Activated CD8-positive, alpha-beta T cell treated with anti-CD3 and anti-CD28 coated beads for 36 hours (primary cell): ENCODE measurements around the gene PAGE2. TPM values are rescaled to one million over a fixed set of nuclear protein-coding genes. Genes with fewer than 3 reads are reported as not detected.
"Not testable (repeated sequence)": the region's sequence is repeated elsewhere in the genome, so short reads cannot be mapped to it uniquely, and the experiment has no call there.

ENCODE experiments used
- ATAC-seq: fragments of 200-7000 bp; cut with Tn5 transposase; one replicate; pipeline ENCODE4 v1.10.0; 2021; ENCODE audit warnings: mild to moderate bottlenecking, moderate library complexity
- CTCF ChIA-PET: fragments of 350-600 bp; sonication (Branson Sonifier 250); formaldehyde crosslinking; loops from one replicate; lab custom pipeline; 2021; ENCODE audit warnings: antibody characterized with exemption; lab: Charles Lee
- POLR2A ChIA-PET: fragments of 350-600 bp; sonication (Branson Sonifier 250); formaldehyde crosslinking; loops from one replicate; lab custom pipeline; 2021; ENCODE audit warnings: antibody characterized with exemption; lab: Charles Lee
- DNase-seq: peaks from one replicate; pipeline ENCODE4 v3.0.0-alpha.2; 2020
- H3K27ac Mint-ChIP-seq: one replicate; pipeline ENCODE4 v1.8.0; 2021; ENCODE audit warnings: mild to moderate bottlenecking, mixed read lengths
- H3K27me3 Mint-ChIP-seq: one replicate; pipeline ENCODE4 v1.8.0; 2021; ENCODE audit warnings: mixed read lengths
- H3K36me3 Mint-ChIP-seq: one replicate; pipeline ENCODE4 v1.8.0; 2021; ENCODE audit warnings: low read depth, mixed read lengths
- H3K4me1 Mint-ChIP-seq: one replicate; pipeline ENCODE4 v1.8.0; 2021; ENCODE audit warnings: low read depth, mixed read lengths
- H3K4me3 Mint-ChIP-seq: one replicate; pipeline ENCODE4 v1.8.0; 2021; ENCODE audit warnings: mild to moderate bottlenecking, moderate library complexity, mixed read lengths
- H3K9me3 Mint-ChIP-seq: one replicate; pipeline ENCODE4 v1.8.0; 2021; ENCODE audit warnings: mixed read lengths
- CTCF ChIP-seq: fragments of 200-600 bp; IDR thresholded peaks from one replicate; pipeline ENCODE4 v1.8.0; 2022; ENCODE audit warnings: antibody characterized with exemption, mild to moderate bottlenecking
- intact Hi-C: fragments of 100-400 bp; cut with micrococcal nuclease; formaldehyde crosslinking; loops from one replicate; pipeline ENCODE4 v1.10.0; 2022
- total RNA-seq, 2 experiments: library from RNA; stranded (reverse); gene quantifications; one replicate each; pipeline ENCODE4 v1.2.3, GENCODE V29; 2021

PAGE2 gene, protein sequence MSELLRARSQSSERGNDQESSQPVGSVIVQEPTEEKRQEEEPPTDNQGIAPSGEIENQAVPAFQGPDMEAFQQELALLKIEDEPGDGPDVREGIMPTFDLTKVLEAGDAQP
- total RNA-seq = not detected

- TF ChIP-seq CTCF = no peak
- no peak within 1 kb of the TSS for H3K27ac Mint-ChIP-seq
- ChIA-PET CTCF (no interaction called here), POLR2A (no interaction called here)
- H3K36me3 Mint-ChIP-seq = no peaks in the 10 kb centered on the region
- H3K4me1 Mint-ChIP-seq = no peaks in the 10 kb centered on the region
- no peak within 1 kb of the TSS for H3K4me3 Mint-ChIP-seq
- DNase-seq = no peak
- no peaks in the 10 kb centered on the region for H3K9me3 Mint-ChIP-seq
- H3K27me3 Mint-ChIP-seq = no peaks in the 10 kb centered on the region
- no peak for ATAC-seq
- intact Hi-C loops = no loop called here
Measured at GRCh38 chrX:55088795-55089489, at the start of gene PAGE2. Gene PAGE2 (plus strand): TSS chrX:55089018. CDS start chrX:55090021, 1,003 bp downstream.

DNA sequence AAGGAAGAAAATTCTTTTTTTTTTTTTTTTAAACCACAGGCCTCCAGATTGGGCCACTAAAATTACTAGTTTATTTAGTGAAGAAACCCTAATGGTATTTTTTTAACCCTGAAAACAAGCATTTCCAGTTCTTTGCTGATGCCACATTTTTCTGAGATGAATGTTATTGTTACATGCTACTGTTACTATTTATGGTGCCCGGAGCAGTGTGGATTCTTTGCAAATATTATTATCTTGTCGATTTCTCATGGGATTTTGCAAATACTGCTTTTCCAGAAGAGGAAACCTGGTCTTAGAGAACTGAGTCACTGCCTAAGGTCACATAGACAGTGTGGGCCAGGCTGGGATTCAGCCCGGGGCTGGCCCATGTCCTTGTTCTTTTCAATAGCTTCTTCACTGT, 49.3 kb upstream of the PAGE2 start:
- intact Hi-C loops = no loop called here
- CTCF ChIA-PET = no interaction called here
- H3K27me3 Mint-ChIP-seq = no peaks in the 10 kb centered on the region
- no peak overlapping the region for H3K27ac Mint-ChIP-seq
- no peak overlapping the region for H3K4me3 Mint-ChIP-seq
- DNase-seq (no peak), ATAC-seq (no peak)
- H3K9me3 Mint-ChIP-seq = no peaks in the 10 kb centered on the region
- no peaks in the 10 kb centered on the region for H3K36me3 Mint-ChIP-seq
- no peaks in the 10 kb centered on the region for H3K4me1 Mint-ChIP-seq
- no peak for TF ChIP-seq CTCF
- POLR2A ChIA-PET = no interaction called here

DNA sequence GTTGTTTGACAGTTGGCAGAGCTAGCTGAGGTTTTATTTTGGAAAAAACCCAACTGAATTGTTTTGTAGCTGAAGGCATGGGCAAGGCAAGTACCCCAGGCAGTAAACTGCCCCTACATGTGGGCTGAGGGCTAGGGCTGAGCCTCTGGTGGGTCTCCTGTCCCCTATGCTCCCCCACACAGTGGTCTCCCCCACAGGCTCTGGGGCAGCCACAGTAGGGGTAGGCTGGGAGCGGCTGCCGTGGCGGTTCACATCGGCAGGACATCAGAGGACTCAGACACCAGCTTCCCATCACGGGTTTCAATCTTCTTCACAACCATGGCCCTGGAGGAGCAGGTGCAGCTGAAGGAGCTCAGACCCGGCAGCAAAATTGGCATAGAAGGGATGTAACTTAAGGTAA, 47.3 kb upstream of the PAGE2 start:
- ChIA-PET CTCF (no interaction called here), POLR2A (no interaction called here)
- ATAC-seq = no peak
- no peak for TF ChIP-seq CTCF
- no peak for DNase-seq
- Mint-ChIP-seq H3K36me3 (no peaks in the 10 kb centered on the region), H3K4me1 (no peaks in the 10 kb centered on the region), H3K4me3 (no peak overlapping the region), H3K27ac (no peak overlapping the region), H3K9me3 (no peaks in the 10 kb centered on the region), H3K27me3 (no peaks in the 10 kb centered on the region)
- intact Hi-C loops = no loop called here

- H3K27me3 Mint-ChIP-seq, H3K36me3 Mint-ChIP-seq, CTCF ChIA-PET, ATAC-seq, H3K4me1 Mint-ChIP-seq, POLR2A ChIA-PET, H3K9me3 Mint-ChIP-seq, intact Hi-C loops, H3K4me3 Mint-ChIP-seq, DNase-seq, H3K27ac Mint-ChIP-seq: not testable (repeated sequence)
Measured at GRCh38 chrX:55050599-55050998, 38.2 kb upstream of the PAGE2 start.

DNA sequence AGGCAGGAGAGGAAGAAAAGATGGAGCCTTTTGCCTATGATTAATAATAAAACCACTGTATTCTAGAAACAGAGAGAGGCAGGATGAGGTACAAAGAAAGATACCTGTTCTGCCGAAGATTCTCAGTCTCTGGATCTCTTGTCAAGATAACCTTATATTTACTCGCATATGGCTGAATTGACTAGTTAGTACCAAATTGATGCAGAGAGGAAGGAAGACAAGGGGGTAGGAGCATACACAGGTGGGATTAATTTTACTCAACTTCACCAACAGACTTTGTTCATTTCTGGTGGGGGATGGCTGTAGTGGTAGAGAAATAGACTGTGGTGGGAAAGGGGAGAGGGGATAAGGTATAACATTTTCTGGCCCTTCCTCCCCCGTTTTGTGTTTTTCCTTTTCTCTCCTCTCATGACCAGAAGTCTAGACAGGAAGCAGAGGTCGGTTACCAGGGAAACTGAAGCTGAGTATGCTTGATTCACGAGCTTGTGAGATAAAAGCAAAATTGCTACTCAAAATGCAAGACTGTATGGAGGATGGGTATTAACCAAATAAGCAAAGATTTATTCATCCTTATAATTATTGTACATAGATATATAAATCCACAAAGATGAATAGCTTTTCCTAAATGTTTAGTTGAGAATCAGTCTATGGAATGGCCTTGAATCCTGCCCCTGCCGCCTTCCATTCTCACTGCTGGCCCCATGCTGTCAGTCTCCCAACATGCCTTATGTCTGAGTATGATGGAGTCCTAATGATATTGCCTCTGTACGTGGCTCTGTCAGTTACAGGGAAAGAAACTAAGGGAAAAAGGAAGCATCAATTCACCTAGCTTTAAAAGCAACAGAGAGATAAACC, 31.8 kb upstream of the PAGE2 start:
- ATAC-seq = peak; percentile 72
- no peak overlapping the region for H3K27ac Mint-ChIP-seq

More for the DNA sequence above, 31.8 kb upstream of the PAGE2 start:
- POLR2A ChIA-PET = interaction anchor here (0.8 kb wide), 1 partner anchor 57 kb away, joined by 3 read pairs; the partner anchor contains the start of gene APEX2
- TF ChIP-seq CTCF = no peak
- DNase-seq = peak; percentile 11
- Mint-ChIP-seq H3K4me1 (peaks cover 12% of the 10 kb centered on the region), H3K27me3 (no peaks in the 10 kb centered on the region), H3K36me3 (no peaks in the 10 kb centered on the region), H3K4me3 (peak overlapping the region; percentile 43), H3K9me3 (no peaks in the 10 kb centered on the region)
- CTCF ChIA-PET = interaction anchor here (0.9 to 1.4 kb wide), 6 partner anchors 57 to 415 kb away, joined by 3 to 24 read pairs (median 4); partner anchors contain the start of gene APEX2
- intact Hi-C loops = loop anchor here (5.0 kb wide), 1 partner anchor 165 kb away; no protein-coding TSS in a partner anchor
